PC-3 (cell line): ENCODE results near the gene IGHMBP2. TPM values are rescaled to one million over a fixed set of nuclear protein-coding genes. Genes with fewer than 3 reads are reported as not detected.

ENCODE experiments used
- ATAC-seq: fragments of 200-7000 bp; cut with Tn5 transposase; 2 replicates; pipeline ENCODE4 v1.9.1; 2020; ENCODE audit warnings: mild to moderate bottlenecking, moderate library complexity
- BruUV-seq: library from RNA; stranded (reverse); fragments of 400-500 nt; replicated peaks from 2 replicates; lab custom pipeline; 2021; lab: Mats Ljungman, UMichigan
- CTCF ChIA-PET: fragments of 300-600 bp; sonication (Branson Sonifier 250); formaldehyde crosslinking; loops from one replicate; lab custom pipeline; 2022; ENCODE audit warnings: antibody characterized with exemption; lab: Charles Lee
- POLR2A ChIA-PET: fragments of 300-600 bp; sonication (Branson Sonifier 250); formaldehyde crosslinking; loops from one replicate; lab custom pipeline; 2022; ENCODE audit warnings: antibody characterized with exemption; ENCODE audit not compliant: unreplicated experiment; lab: Charles Lee
- DNase-seq: peaks from one replicate; pipeline ENCODE4 v3.0.0-alpha.2; 2015
- H2AFZ ChIP-seq: fragments of 300-600 bp; sonication (generic); 2 replicates; pipeline ENCODE4 v1.6.0; 2016; ENCODE audit warnings: antibody characterized with exemption, low read length
- H3F3A ChIP-seq: fragments of 300-600 bp; sonication (generic); one replicate; pipeline ENCODE4 v1.6.0; 2017; ENCODE audit warnings: antibody characterized with exemption, low read length, control low read depth, mild to moderate bottlenecking; ENCODE audit not compliant: unreplicated experiment
- H3K27ac ChIP-seq: fragments of 300-600 bp; sonication (generic); 2 replicates; pipeline ENCODE4 v1.5.1; 2016; ENCODE audit warnings: mild to moderate bottlenecking, low read length
- H3K27me3 ChIP-seq: fragments of 300-600 bp; sonication (generic); 2 replicates; pipeline ENCODE4 v1.6.1; 2016; ENCODE audit warnings: low read length, mixed read lengths
- H3K36me3 ChIP-seq: fragments of 300-600 bp; sonication (generic); 2 replicates; pipeline ENCODE4 v1.6.1; 2016; ENCODE audit warnings: low read depth, mixed run types, low read length, mixed read lengths
- H3K4me1 ChIP-seq: fragments of 300-600 bp; sonication (generic); 2 replicates; pipeline ENCODE4 v1.5.1; 2016; ENCODE audit warnings: low read length; ENCODE audit not compliant: insufficient read depth
- H3K4me2 ChIP-seq: fragments of 300-600 bp; sonication (generic); 2 replicates; pipeline ENCODE4 v1.6.0; 2016; ENCODE audit warnings: low read length
- H3K4me3 ChIP-seq: fragments of 300-600 bp; sonication (generic); 2 replicates; pipeline ENCODE4 v1.5.1; 2016; ENCODE audit warnings: mild to moderate bottlenecking, low read length, mixed read lengths
- H3K79me2 ChIP-seq: fragments of 300-600 bp; sonication (generic); 2 replicates; pipeline ENCODE4 v1.6.1; 2017; ENCODE audit warnings: low read length, mixed read lengths
- H3K9ac ChIP-seq: fragments of 300-600 bp; sonication (generic); 2 replicates; pipeline ENCODE4 v1.6.0; 2016; ENCODE audit warnings: mild to moderate bottlenecking, low read length
- H3K9me2 ChIP-seq: fragments of 300-600 bp; sonication (generic); replicated peaks from 2 replicates; pipeline ENCODE4 v1.6.1; 2016; ENCODE audit warnings: mixed run types, low read length, mixed read lengths
- H3K9me3 ChIP-seq: fragments of 300-600 bp; sonication (generic); 2 replicates; pipeline ENCODE4 v1.6.1; 2016; ENCODE audit warnings: low read length, mixed read lengths
- H4K20me1 ChIP-seq: fragments of 300-600 bp; sonication (generic); 2 replicates; pipeline ENCODE4 v1.6.1; 2016; ENCODE audit warnings: low read length, mixed read lengths
- EZH2 ChIP-seq: fragments of 300-600 bp; sonication (generic); IDR thresholded peaks from one replicate; pipeline ENCODE4 v1.6.1; 2017; ENCODE audit warnings: antibody characterized with exemption, mild to moderate bottlenecking, low read length; ENCODE audit not compliant: unreplicated experiment
- EZH2phosphoT487 ChIP-seq: fragments of 300-600 bp; sonication (generic); IDR thresholded peaks from 2 replicates; pipeline ENCODE4 v1.6.1; 2018; ENCODE audit warnings: mild to moderate bottlenecking, antibody characterized with exemption, low read length, borderline replicate concordance
- intact Hi-C: fragments of 100-400 bp; cut with micrococcal nuclease; formaldehyde crosslinking; loops from 2 replicates; pipeline ENCODE4 v1.9.0; 2023
- total RNA-seq: library from RNA; depleted of rRNA; stranded (reverse); fragments of >200 nt; gene quantifications from 2 replicates; pipeline ENCODE4 v1.2.3, GENCODE V29; 2014
- TF ChIP-seq, protein P1 (sequence below): fragments of 300-600 bp; sonication (generic); conservative IDR thresholded peaks from 2 replicates; pipeline ENCODE4 v1.5.1; 2017; ENCODE audit warnings: antibody characterized with exemption, low read depth, mild to moderate bottlenecking, low read length

IGHMBP2 gene
- total RNA-seq, 1 experiment from 2014 or later: 20.5 TPM

DNA sequence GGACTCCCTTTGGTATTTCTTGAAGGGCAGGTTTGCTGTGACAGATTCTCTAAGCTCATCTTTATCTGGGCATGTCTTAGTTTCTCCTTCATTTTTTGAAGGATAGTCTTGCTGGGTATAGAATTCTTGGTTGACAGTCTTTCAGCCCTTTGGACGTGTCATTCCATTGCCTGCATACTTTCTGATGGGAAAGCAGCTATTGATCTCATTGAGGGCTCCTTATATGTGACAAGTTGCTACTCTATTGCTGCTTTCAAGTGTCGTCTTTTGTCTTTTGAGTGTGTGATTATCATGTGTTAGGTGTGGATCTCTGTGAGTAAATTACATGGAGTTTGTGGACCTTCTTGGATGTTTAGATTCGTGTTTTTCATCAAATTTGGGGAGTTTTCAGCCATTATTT lies 21.9 kb downstream of the IGHMBP2 start:
- Histone ChIP-seq H3K79me2 (no peaks in the 10 kb centered on the region), H3K36me3 (peaks cover 61% of the 10 kb centered on the region), H4K20me1 (no peaks in the 10 kb centered on the region), H3K27ac (no peak overlapping the region), H3K4me2 (no peak overlapping the region), H3F3A (no peaks in the 10 kb centered on the region), H3K4me3 (no peak overlapping the region), H3K9me2 (no peaks in the 10 kb centered on the region), H2AFZ (no peak overlapping the region), H3K27me3 (no peaks in the 10 kb centered on the region), H3K9ac (no peak overlapping the region), H3K9me3 (peaks cover 15% of the 10 kb centered on the region), H3K4me1 (no peaks in the 10 kb centered on the region)
- TF ChIP-seq EZH2 (no peak), EZH2phosphoT487 (no peak)
- TF ChIP-seq, protein P1, sequence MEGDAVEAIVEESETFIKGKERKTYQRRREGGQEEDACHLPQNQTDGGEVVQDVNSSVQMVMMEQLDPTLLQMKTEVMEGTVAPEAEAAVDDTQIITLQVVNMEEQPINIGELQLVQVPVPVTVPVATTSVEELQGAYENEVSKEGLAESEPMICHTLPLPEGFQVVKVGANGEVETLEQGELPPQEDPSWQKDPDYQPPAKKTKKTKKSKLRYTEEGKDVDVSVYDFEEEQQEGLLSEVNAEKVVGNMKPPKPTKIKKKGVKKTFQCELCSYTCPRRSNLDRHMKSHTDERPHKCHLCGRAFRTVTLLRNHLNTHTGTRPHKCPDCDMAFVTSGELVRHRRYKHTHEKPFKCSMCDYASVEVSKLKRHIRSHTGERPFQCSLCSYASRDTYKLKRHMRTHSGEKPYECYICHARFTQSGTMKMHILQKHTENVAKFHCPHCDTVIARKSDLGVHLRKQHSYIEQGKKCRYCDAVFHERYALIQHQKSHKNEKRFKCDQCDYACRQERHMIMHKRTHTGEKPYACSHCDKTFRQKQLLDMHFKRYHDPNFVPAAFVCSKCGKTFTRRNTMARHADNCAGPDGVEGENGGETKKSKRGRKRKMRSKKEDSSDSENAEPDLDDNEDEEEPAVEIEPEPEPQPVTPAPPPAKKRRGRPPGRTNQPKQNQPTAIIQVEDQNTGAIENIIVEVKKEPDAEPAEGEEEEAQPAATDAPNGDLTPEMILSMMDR: no peak
- DNase-seq (no peak), ATAC-seq (no peak)
- intact Hi-C loops: no loop called here
- CTCF ChIA-PET: no interaction called here
- POLR2A ChIA-PET: interaction anchor here (0.7 kb wide), 1 partner anchor 123 kb away, joined by 6 read pairs; no protein-coding TSS in a partner anchor
- BruUV-seq: no TSS peak

- ChIA-PET CTCF (no interaction called here), POLR2A (no interaction called here)
- no peak overlapping the region for H3K9ac ChIP-seq
- peaks cover 15% of the 10 kb centered on the region for H3K9me3 ChIP-seq
- no peak for ATAC-seq
- no TSS peak for BruUV-seq
- H2AFZ ChIP-seq: no peak overlapping the region
- H3F3A ChIP-seq: no peaks in the 10 kb centered on the region
- no peak for DNase-seq
- no peaks in the 10 kb centered on the region for H3K79me2 ChIP-seq
- no peak overlapping the region for H3K4me2 ChIP-seq
- H3K9me2 ChIP-seq: no peaks in the 10 kb centered on the region
- peaks cover 53% of the 10 kb centered on the region for H3K36me3 ChIP-seq
- no peak overlapping the region for H3K4me3 ChIP-seq
- intact Hi-C loops: no loop called here
- TF ChIP-seq EZH2 (no peak), EZH2phosphoT487 (no peak)
- TF ChIP-seq, protein P1: no peak
- no peaks in the 10 kb centered on the region for H3K4me1 ChIP-seq
- H4K20me1 ChIP-seq: no peaks in the 10 kb centered on the region
- H3K27me3 ChIP-seq: no peaks in the 10 kb centered on the region
- no peak overlapping the region for H3K27ac ChIP-seq
Observed at GRCh38 chr11:68927280-68928135, 23.8 kb downstream of the IGHMBP2 start.
